Type B pancreatic cell (in vitro differentiated cells): ENCODE data around the gene NEURL1. TPM values are rescaled to one million over a fixed set of nuclear protein-coding genes. Genes with fewer than 3 reads are reported as not detected.
A peak's percentile ranks its signal among the peaks of the same experiment; 100 is the strongest.

Experiments
- DNase-seq: peaks from one replicate; pipeline ENCODE4 v3.0.0; 2021; ENCODE audit warnings: mixed read lengths; ENCODE audit not compliant: unreplicated experiment; ENCODE audit errors: extremely low spot score
- H3K27ac Mint-ChIP-seq: 2 replicates; pipeline ENCODE4 v1.8.0; 2021; ENCODE audit warnings: mild to moderate bottlenecking, mixed read lengths
- H3K27me3 Mint-ChIP-seq: 2 replicates; pipeline ENCODE4 v1.8.0; 2021; ENCODE audit warnings: mixed read lengths
- H3K36me3 Mint-ChIP-seq: 2 replicates; pipeline ENCODE4 v1.8.0; 2021; ENCODE audit warnings: mixed read lengths
- H3K4me1 Mint-ChIP-seq: one replicate; pipeline ENCODE4 v1.8.0; 2021; ENCODE audit warnings: mixed read lengths; ENCODE audit not compliant: unreplicated experiment
- H3K4me3 Mint-ChIP-seq: 2 replicates; pipeline ENCODE4 v1.8.0; 2021; ENCODE audit warnings: mild to moderate bottlenecking, mixed read lengths
- H3K9me3 Mint-ChIP-seq: 2 replicates; pipeline ENCODE4 v1.8.0; 2021; ENCODE audit warnings: mixed read lengths
- total RNA-seq: library from RNA; stranded (reverse); gene quantifications from 2 replicates; pipeline ENCODE4 v1.2.1, GENCODE V29; 2021; ENCODE audit warnings: low replicate concordance
- TF ChIP-seq, protein P1 (sequence below): fragments of 200-600 bp; sonication (generic); conservative IDR thresholded peaks from 2 replicates; pipeline ENCODE4 v1.5.0; 2021; ENCODE audit warnings: antibody characterized with exemption, mild to moderate bottlenecking

NEURL1 gene
- total RNA-seq, 1 donor from 2014 or later, result 38.3 TPM

DNA sequence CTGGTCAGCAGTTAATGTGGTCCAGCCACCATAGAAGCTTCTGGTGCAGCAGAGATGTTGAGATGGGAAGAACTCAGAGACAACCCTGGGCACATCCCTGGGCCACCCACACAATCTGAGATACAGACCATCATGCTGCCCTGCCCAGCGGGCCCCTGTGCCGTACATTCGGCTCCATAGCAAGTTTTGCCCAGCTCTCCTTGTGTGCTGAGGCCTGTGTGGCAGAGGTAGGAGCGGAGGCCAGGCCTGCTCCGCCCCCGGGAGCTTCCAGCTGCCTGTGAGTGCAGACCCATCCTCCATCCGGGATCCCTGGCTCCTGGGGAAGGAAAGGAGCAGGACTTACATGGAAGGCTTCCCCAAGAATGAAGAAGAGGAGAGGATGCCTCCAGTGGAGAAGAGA is 140.3 kb downstream of the NEURL1 start:
- Mint-ChIP-seq H3K9me3 (no peaks in the 10 kb centered on the region), H3K27ac (no peak overlapping the region), H3K27me3 (no peaks in the 10 kb centered on the region), H3K36me3 (peaks cover 1% of the 10 kb centered on the region), H3K4me1 (peaks cover 17% of the 10 kb centered on the region), H3K4me3 (no peak overlapping the region)
- DNase-seq, result no peak
- TF ChIP-seq, protein P1, sequence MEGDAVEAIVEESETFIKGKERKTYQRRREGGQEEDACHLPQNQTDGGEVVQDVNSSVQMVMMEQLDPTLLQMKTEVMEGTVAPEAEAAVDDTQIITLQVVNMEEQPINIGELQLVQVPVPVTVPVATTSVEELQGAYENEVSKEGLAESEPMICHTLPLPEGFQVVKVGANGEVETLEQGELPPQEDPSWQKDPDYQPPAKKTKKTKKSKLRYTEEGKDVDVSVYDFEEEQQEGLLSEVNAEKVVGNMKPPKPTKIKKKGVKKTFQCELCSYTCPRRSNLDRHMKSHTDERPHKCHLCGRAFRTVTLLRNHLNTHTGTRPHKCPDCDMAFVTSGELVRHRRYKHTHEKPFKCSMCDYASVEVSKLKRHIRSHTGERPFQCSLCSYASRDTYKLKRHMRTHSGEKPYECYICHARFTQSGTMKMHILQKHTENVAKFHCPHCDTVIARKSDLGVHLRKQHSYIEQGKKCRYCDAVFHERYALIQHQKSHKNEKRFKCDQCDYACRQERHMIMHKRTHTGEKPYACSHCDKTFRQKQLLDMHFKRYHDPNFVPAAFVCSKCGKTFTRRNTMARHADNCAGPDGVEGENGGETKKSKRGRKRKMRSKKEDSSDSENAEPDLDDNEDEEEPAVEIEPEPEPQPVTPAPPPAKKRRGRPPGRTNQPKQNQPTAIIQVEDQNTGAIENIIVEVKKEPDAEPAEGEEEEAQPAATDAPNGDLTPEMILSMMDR, result no peak

DNA sequence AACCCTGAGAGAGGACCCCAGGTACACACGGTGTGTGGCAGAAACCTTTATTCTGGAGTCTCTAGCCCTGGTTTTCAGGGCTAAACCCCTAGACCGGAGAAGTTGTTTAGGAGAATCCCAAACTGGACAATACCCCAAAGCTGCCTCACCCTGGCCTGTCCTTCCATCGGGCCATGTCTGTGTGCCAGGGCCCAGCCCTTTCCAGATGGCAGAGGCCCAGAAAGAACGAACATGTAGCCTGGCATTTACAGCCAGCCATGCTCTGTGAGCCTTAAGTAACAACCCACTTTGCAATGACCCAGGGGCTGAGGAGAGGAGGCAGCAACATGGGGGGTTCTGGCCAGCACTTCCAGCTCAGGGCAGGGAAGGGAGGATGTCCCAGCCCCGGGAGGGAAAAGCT is 142.1 kb downstream of the NEURL1 start:
- Mint-ChIP-seq H3K9me3 (no peaks in the 10 kb centered on the region), H3K4me3 (no peak overlapping the region), H3K36me3 (peaks cover 3% of the 10 kb centered on the region), H3K4me1 (peaks cover 19% of the 10 kb centered on the region), H3K27me3 (no peaks in the 10 kb centered on the region), H3K27ac (no peak overlapping the region)
- TF ChIP-seq, protein P1, result no peak
- no peak for DNase-seq

DNA sequence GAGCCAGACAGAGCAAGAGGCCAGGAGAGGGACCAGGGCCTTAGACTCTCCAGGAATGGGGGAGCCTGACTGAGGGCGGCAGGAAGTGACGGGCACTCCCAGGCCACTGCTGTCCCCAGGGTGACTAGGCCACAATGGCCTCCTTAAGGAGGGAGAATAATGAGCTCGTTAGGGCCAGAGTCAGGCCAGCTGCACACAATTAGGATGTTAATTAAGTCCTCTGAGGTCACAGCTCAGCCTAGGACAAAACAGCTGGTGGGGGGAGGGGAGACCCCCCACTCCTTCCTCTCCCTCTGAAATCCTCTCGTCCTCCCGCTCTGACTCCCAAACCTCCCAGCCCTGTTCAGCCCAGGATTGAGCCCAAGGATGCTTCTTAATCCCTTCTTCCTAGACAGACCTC is 143.0 kb downstream of the NEURL1 start:
- Mint-ChIP-seq H3K27me3 (no peaks in the 10 kb centered on the region), H3K4me1 (peaks cover 19% of the 10 kb centered on the region), H3K9me3 (no peaks in the 10 kb centered on the region), H3K27ac (peak overlapping the region; percentile 70), H3K36me3 (peaks cover 3% of the 10 kb centered on the region), H3K4me3 (no peak overlapping the region)
- DNase-seq, result no peak
- TF ChIP-seq, protein P1, result no peak

DNA sequence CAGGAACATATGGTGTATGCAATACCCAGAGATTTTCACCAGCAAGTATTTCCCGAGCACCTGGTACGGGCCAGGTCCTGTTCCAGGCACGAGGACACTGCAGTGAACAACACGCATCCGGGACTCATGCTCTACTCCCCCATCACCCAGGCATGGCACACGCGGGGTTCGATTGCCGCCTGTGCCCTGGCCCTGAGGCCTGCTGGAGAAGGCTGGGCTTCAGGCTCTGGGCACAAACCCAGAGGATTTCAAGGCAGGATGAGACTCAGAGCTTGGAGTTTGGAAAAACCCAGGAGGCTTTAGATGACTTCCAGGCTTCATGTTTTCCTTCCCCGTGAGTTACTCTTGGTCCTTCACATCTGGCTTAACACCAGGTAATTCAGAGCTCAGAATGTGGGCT is 143.5 kb downstream of the NEURL1 start:
- no peak overlapping the region for H3K4me3 Mint-ChIP-seq
- H3K9me3 Mint-ChIP-seq, result no peaks in the 10 kb centered on the region

DNA sequence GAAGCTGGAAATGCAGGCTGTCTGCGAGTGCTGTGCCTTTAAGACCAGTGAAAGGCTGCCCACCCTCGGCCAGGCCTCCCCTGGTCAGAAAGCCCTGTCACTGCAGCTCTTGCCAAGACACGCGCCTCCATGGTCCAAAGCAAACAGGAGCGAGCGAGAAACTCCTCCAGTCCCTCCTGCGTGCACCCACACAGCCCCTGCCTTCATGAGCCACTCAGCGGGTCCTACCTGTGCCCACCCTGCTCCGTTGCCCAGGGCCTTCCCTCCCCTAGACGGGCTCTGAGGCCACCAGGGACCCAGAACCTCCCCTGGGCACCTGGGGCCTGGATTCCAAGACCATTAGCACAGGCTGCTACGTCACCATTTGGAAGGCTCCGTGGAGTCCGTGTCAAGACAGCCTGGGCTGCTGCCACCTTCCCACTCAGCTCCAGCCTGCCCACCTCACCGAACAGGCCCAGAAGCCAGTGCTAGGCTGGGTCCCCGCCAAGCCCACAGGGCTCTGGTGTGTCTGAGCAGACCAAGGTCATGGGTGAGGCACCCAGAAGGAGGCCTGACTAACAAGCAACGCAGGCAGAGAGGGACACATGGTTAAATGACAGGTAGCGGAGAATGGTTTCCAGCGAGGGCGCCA is 144.5 kb downstream of the NEURL1 start:
- TF ChIP-seq, protein P1, result no peak
- Mint-ChIP-seq H3K9me3 (no peaks in the 10 kb centered on the region), H3K27ac (no peak overlapping the region), H3K27me3 (no peaks in the 10 kb centered on the region), H3K4me3 (no peak overlapping the region), H3K4me1 (peaks cover 19% of the 10 kb centered on the region), H3K36me3 (peaks cover 3% of the 10 kb centered on the region)
- no peak for DNase-seq

More for the DNA sequence above, 143.5 kb downstream of the NEURL1 start:
- TF ChIP-seq, protein P1, result no peak
- Mint-ChIP-seq H3K36me3 (peaks cover 3% of the 10 kb centered on the region), H3K27me3 (no peaks in the 10 kb centered on the region), H3K27ac (peak overlapping the region; percentile 70), H3K4me1 (peaks cover 19% of the 10 kb centered on the region)
- no peak for DNase-seq
